HepG2 (cell line): ENCODE data around the gene CNOT6. TPM values are rescaled to one million over a fixed set of nuclear protein-coding genes. Genes with fewer than 3 reads are reported as not detected.

Experiments used
- ATAC-seq: fragments of 200-7000 bp; cut with Tn5 transposase; 3 replicates; pipeline ENCODE4 v1.9.1; 2020; ENCODE audit warnings: mild to moderate bottlenecking, moderate library complexity
- BruUV-seq: library from RNA; stranded (reverse); fragments of 400-500 nt; replicated peaks from 2 replicates; lab custom pipeline; 2021; lab: Mats Ljungman, UMichigan
- CTCF ChIA-PET: fragments of 300-600 bp; formaldehyde crosslinking; extraction: SDS; loops from one replicate; lab custom pipeline; 2021; ENCODE audit warnings: low total read pairs, inconsistent platforms, low intra/inter-chr PET ratio; lab: Yijun Ruan, JAX
- POLR2A ChIA-PET: fragments of 350-600 bp; sonication (Branson Sonifier 250); formaldehyde crosslinking; loops from one replicate; lab custom pipeline; 2020; ENCODE audit warnings: antibody characterized with exemption, inconsistent platforms; lab: Yijun Ruan, JAX
- DNase-seq: peaks from one replicate; pipeline ENCODE4 v3.0.0-alpha.2; 2015; ENCODE audit warnings: low spot score
- FAIRE-seq: peaks from 3 replicates; lab custom pipeline; 2011; peaks lifted over from hg19 to GRCh38; lab: Jason Lieb, UNC
- H2AFZ ChIP-seq: one replicate; pipeline ENCODE4 v1.6.1; 2011; ENCODE audit warnings: low read length, inconsistent platforms
- H3K27ac ChIP-seq: fragments of 300-600 bp; 3 replicates; pipeline ENCODE4 v1.8.0; 2011; ENCODE audit warnings: mixed run types, mild to moderate bottlenecking, mixed read lengths, low read length, inconsistent platforms; ENCODE audit not compliant: insufficient read depth; ENCODE audit errors: extremely low read length
- H3K27me3 ChIP-seq, 2 experiments: fragments of 200-600 bp in 1 of 2; 2 replicates in 1 of 2; 3 replicates in 1 of 2; pipeline versions ENCODE4 v1.6.0 to v1.8.0; 2011; ENCODE audit warnings: low read length in 2 of 2, mild to moderate bottlenecking in 2 of 2, moderate library complexity in 2 of 2, inconsistent platforms in 1 of 2; ENCODE audit not compliant: insufficient read depth in 2 of 2, control insufficient read depth in 1 of 2
- H3K36me3 ChIP-seq, 2 experiments: fragments of 200-600 bp in 1 of 2; replicated peaks in 1 of 2; 2 replicates in 1 of 2; 3 replicates in 1 of 2; pipeline versions ENCODE4 v1.5.1 to v1.8.0; 2011; ENCODE audit warnings: low read length in 2 of 2, inconsistent platforms in 1 of 2; ENCODE audit not compliant: insufficient read depth in 2 of 2, control insufficient read depth in 1 of 2
- H3K4me1 ChIP-seq: 2 replicates; pipeline ENCODE4 v1.5.1; 2012; ENCODE audit warnings: low read length, inconsistent platforms; ENCODE audit not compliant: insufficient read depth
- H3K4me2 ChIP-seq: 2 replicates; pipeline ENCODE4 v1.6.0; 2011; ENCODE audit warnings: low read depth, low read length, inconsistent platforms
- H3K4me3 ChIP-seq, 3 experiments: fragments of 200-600 bp in 1 of 3; sonication (generic), shearing (Covaris generic) in 1 of 3; replicated peaks in 1 of 3; 2 replicates each; pipeline ENCODE4 v1.5.1; 2011 to 2016; ENCODE audit warnings: low read length in 3 of 3, inconsistent platforms in 2 of 3, low read depth in 2 of 3, mild to moderate bottlenecking in 2 of 3, control low read depth in 1 of 3, mixed read lengths in 1 of 3; ENCODE audit not compliant: insufficient read depth in 1 of 3
- H3K79me2 ChIP-seq: one replicate; pipeline ENCODE4 v1.6.1; 2011; ENCODE audit warnings: low read length, inconsistent platforms; ENCODE audit not compliant: insufficient read depth
- H3K9ac ChIP-seq: 2 replicates; pipeline ENCODE4 v1.6.0; 2011; ENCODE audit warnings: mild to moderate bottlenecking, low read depth, low read length, inconsistent platforms; ENCODE audit not compliant: insufficient read depth
- H3K9me3 ChIP-seq: 2 replicates; pipeline ENCODE4 v1.5.1; 2012; ENCODE audit warnings: mild to moderate bottlenecking, low read length
- H4K20me1 ChIP-seq: 2 replicates; pipeline ENCODE4 v1.6.0; 2011; ENCODE audit warnings: inconsistent platforms, mild to moderate bottlenecking, low read length, moderate library complexity; ENCODE audit not compliant: insufficient read depth
- REST ChIP-seq, 2 experiments: IDR thresholded peaks; 2 replicates each; pipeline ENCODE4 v1.6.1; 2011 to 2012; ENCODE audit warnings: low read length in 2 of 2, borderline replicate concordance in 1 of 2, low read depth in 1 of 2, mild to moderate bottlenecking in 1 of 2, moderate library complexity in 1 of 2
- SRSF4 ChIP-seq: fragments of 200-400 bp; formaldehyde crosslinking; IDR thresholded peaks from one replicate; pipeline ENCODE4 v1.6.1; 2018; ENCODE audit warnings: mild to moderate bottlenecking, low read depth, low read length, moderate library complexity; ENCODE audit not compliant: poor library complexity, severe bottlenecking
- ZNF552 ChIP-seq: sonication (generic); formaldehyde crosslinking; IDR thresholded peaks from 2 replicates; pipeline ENCODE4 v1.9.0; 2022; ENCODE audit warnings: missing genetic modification reagents, mild to moderate bottlenecking, borderline replicate concordance
- WGBS: methylation state at CpG from one replicate; pipeline ENCODE4 v1.1.6; 2017; ENCODE audit warnings: low lambda C conversion rate; 5-methylcytosine and 5-hydroxymethylcytosine counted together
- in situ Hi-C: cut with HindIII; loops from 2 replicates; pipeline ENCODE4 v1.10.0; 2017; ENCODE audit warnings: low pct_unique_long_range_greater_than_20kb; ENCODE audit not compliant: extremely low pct_ligation_motif_present
- intact Hi-C: fragments of 100-400 bp; cut with micrococcal nuclease; formaldehyde crosslinking; loops from one replicate; pipeline ENCODE4 v1.10.0; 2022; ENCODE audit not compliant: unreplicated experiment
- polyA plus RNA-seq, 8 experiments: library from polyadenylated mRNA; depleted of rRNA in 3 of 8; stranded (reverse) in 7 of 8; unstranded in 1 of 8; fragments of >200 nt; fragmentation: Illumina TruSeq in 4 of 8; extraction: Trizol in 4 of 8; gene quantifications; 2 replicates each; pipeline versions ENCODE4 v1.2.1 to v1.2.3, GENCODE V29; 2011 to 2016; ENCODE audit warnings: low read depth in 4 of 8, missing spikeins in 1 of 8, mixed read lengths in 1 of 8; ENCODE audit not compliant: insufficient read depth in 1 of 8
- total RNA-seq, 5 experiments: library from RNA; depleted of rRNA; stranded (reverse); fragments of >200 nt; fragmentation: Illumina TruSeq; extraction: Trizol; gene quantifications; 2 replicates each; pipeline ENCODE4 v1.2.3, GENCODE V29; 2016; ENCODE audit warnings: low read depth in 1 of 5

CNOT6 gene
- total and polyA plus RNA-seq, 2 of the 13 experiments (the other 11 are each of a cell fraction or from before 2014, with no cell fraction given), result 8.8 to 9.1 TPM

- no peak overlapping the region for H3K9ac ChIP-seq
- intact Hi-C loops (no loop called here), in situ Hi-C loops (no loop called here)
- DNase-seq (no peak), ATAC-seq (no peak), FAIRE-seq (no peak)
- H3K27me3 ChIP-seq, result peaks cover 22 to 56% of the 10 kb centered on the region in 2 experiments; a peak in 4 of 5 replicates
- no peaks in the 10 kb centered on the region for H3K9me3 ChIP-seq
- ChIA-PET CTCF (no interaction called here), POLR2A (no interaction called here)
- no peak overlapping the region for H3K27ac ChIP-seq
- no TSS peak for BruUV-seq
- no peaks in the 10 kb centered on the region for H3K36me3 ChIP-seq
- TF ChIP-seq REST (IDR thresholded peaks at IDR 0.05; ENCODE audit: borderline replicate concordance in 1 of 2, low read depth in 1 of 2, low read length in 2 of 2) (no peak), ZNF552 (no peak), SRSF4 (no peak)
- H4K20me1 ChIP-seq, result no peaks in the 10 kb centered on the region
- no peak overlapping the region for H3K4me2 ChIP-seq
- no peak overlapping the region for H2AFZ ChIP-seq
- 56% methylated on average over 5 of the region's 9 CpGs for WGBS
- peaks cover 6% of the 10 kb centered on the region; the same call in 1 of the 2 replicates for H3K4me1 ChIP-seq
- H3K4me3 ChIP-seq, result no peak overlapping the region
- H3K79me2 ChIP-seq, result no peaks in the 10 kb centered on the region
Observed at GRCh38 chr5:180598316-180598701, 104.1 kb downstream of the CNOT6 start.
